Stimulated activated CD4-positive, alpha-beta T cell treated with anti-CD3 and anti-CD28 coated beads, Interleukin-1b, Interleukin-23, amount 100 ng/mL, for 48 hours (primary cell): Measurements from ENCODE around the gene C2orf42.
A peak's percentile ranks its signal among the peaks of the same experiment; 100 is the strongest.
"Not testable (repeated sequence)": the region's sequence is repeated elsewhere in the genome, so short reads cannot be mapped to it uniquely, and the experiment has no call there.

Experiments used
- DNase-seq: peaks from one replicate; pipeline ENCODE4 v3.0.0-alpha.2; 2020

Gene C2orf42

GRCh38 chr2:70190418-70191243, at the start of gene C2orf42:
C2orf42 (minus strand) TSS chr2:70191019; CDS start chr2:70181985, 9,034 bp downstream.
- peak; percentile 98 for DNase-seq

- DNase-seq = no peak
These were observed 49.8 kb upstream of the C2orf42 start for GRCh38 chr2:70240599-70240998.

- no peak for DNase-seq
These were observed 43.1 kb upstream of the C2orf42 start for GRCh38 chr2:70233926-70234325.

- DNase-seq = no peak
These were observed 36.0 kb upstream of the C2orf42 start for GRCh38 chr2:70226781-70227180.

GRCh38 chr2:70223305-70223704, 32.5 kb upstream of the C2orf42 start:
- not testable (repeated sequence) for DNase-seq

GRCh38 chr2:70214953-70215549, 24.2 kb upstream of the C2orf42 start:
- no peak for DNase-seq

- DNase-seq = no peak
These were observed 23.5 kb upstream of the C2orf42 start for GRCh38 chr2:70214365-70214764.

GRCh38 chr2:70212298-70212932, 21.6 kb upstream of the C2orf42 start:
- no peak for DNase-seq

- DNase-seq = no peak
These were observed 20.8 kb upstream of the C2orf42 start for GRCh38 chr2:70211595-70211994.

- DNase-seq = no peak
These were observed 13.6 kb upstream of the C2orf42 start for GRCh38 chr2:70204452-70204851.

GRCh38 chr2:70203086-70203485, 12.3 kb upstream of the C2orf42 start:
- no peak for DNase-seq

GRCh38 chr2:70202236-70202806, 11.5 kb upstream of the C2orf42 start:
- DNase-seq = no peak

- DNase-seq = no peak
These were observed 11.0 kb upstream of the C2orf42 start for GRCh38 chr2:70201831-70202230.

GRCh38 chr2:70201225-70201768, 10.5 kb upstream of the C2orf42 start:
- DNase-seq = no peak

- DNase-seq = no peak
These were observed 8.6 kb upstream of the C2orf42 start for GRCh38 chr2:70199320-70199864.

- no peak for DNase-seq
These were observed 1.7 kb upstream of the C2orf42 start for GRCh38 chr2:70192516-70192915.

GRCh38 chr2:70191244-70191735, 471 bp upstream of the C2orf42 start:
- no peak for DNase-seq

GRCh38 chr2:70188460-70188859, 2.4 kb downstream of the C2orf42 start:
- no peak for DNase-seq

- DNase-seq = not testable (repeated sequence)
These were observed 3.6 kb downstream of the C2orf42 start for GRCh38 chr2:70187170-70187569.

- no peak for DNase-seq
These were observed 8.1 kb downstream of the C2orf42 start for GRCh38 chr2:70182689-70183088.

- no peak for DNase-seq
These were observed 9.4 kb downstream of the C2orf42 start for GRCh38 chr2:70181363-70181956.

- no peak for DNase-seq
These were observed 17.3 kb downstream of the C2orf42 start for GRCh38 chr2:70173520-70173919.
